Hematopoietic multipotent progenitor cell treated with erythropoietin and hydrocortisone succinate and interleukin-3 and kit ligand, for 4 days (in vitro differentiated cells): ENCODE results near the gene CRLF3.
"Not testable (repeated sequence)": the region's sequence is repeated elsewhere in the genome, so short reads cannot be mapped to it uniquely, and the experiment has no call there.

Experiments
- DNase-seq: peaks from one replicate; pipeline ENCODE4 v3.0.0-alpha.2; 2015

The CRLF3 gene

DNA sequence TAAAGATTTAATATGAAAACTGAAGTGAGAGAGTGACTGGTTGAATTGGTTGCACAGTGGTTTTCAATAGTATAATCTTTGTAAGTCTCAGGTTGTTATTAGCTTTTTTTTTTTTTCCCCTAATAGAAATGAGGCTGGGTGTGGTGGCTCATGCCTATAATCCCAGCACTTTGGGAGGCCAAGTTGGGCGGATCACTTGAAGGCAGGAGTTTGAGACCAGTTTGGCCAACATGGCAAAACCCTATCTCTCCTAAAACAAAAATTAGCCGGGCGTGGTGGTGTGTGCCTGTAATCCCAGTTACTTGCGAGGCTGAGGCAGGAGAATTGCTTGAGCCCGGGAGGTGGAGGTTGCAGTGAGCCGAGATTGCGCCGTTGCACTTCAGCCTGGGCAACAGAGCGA, 89.3 kb downstream of the CRLF3 start:
- DNase-seq = not testable (repeated sequence)

DNA sequence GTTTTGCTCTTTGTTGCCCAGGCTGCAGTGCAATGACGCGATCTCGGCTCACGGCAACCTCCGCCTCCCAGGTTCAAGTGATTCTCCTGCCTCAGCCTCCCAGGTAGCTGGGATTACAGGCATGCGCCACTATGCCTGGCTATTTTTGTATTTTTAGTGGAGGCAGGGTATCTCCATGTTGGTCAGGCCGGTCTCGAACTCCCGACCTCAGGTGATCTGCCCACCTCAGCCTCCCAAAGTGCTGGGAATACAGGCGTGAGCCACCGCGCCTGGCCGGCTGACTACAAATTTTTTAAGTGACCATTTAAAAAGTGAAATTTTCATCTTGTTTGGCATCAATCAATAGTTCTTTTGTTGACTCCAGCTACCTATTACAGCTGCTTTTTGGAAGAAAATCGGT, 90.3 kb downstream of the CRLF3 start:
- not testable (repeated sequence) for DNase-seq
